ENCODE results near the gene IL11.

The IL11 gene

DNA sequence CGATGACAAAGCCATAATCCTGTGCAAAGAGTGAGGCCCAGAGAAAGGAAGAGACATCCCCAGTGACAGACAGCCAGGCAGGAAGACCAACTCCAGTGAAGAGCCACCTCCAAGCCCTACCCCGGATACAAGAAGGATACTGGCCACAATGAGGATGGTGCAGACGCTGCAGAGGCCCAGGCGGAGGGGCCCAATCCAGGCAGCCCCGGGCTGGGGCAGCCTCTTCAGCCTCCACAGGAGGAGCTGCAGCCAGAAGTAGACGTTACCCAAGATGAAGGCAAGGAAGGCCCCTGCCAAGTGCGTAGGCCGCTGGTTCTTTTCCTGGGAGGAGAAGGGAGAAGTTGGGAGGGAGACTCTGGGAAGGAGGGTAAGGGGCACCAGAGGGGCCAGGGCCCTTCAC, 53.6 kb downstream of the IL11 start:
- DNase-seq (ENCODE audit: extremely low spot score), result no peak
- ChIA-PET CTCF (interaction anchor here (1.5 to 7.7 kb wide), 3 partner anchors 10 to 15 kb away, joined by 4 to 42 read pairs (median 9); no protein-coding TSS in a partner anchor), POLR2A (no interaction called here)
- TF ChIP-seq, protein P1, sequence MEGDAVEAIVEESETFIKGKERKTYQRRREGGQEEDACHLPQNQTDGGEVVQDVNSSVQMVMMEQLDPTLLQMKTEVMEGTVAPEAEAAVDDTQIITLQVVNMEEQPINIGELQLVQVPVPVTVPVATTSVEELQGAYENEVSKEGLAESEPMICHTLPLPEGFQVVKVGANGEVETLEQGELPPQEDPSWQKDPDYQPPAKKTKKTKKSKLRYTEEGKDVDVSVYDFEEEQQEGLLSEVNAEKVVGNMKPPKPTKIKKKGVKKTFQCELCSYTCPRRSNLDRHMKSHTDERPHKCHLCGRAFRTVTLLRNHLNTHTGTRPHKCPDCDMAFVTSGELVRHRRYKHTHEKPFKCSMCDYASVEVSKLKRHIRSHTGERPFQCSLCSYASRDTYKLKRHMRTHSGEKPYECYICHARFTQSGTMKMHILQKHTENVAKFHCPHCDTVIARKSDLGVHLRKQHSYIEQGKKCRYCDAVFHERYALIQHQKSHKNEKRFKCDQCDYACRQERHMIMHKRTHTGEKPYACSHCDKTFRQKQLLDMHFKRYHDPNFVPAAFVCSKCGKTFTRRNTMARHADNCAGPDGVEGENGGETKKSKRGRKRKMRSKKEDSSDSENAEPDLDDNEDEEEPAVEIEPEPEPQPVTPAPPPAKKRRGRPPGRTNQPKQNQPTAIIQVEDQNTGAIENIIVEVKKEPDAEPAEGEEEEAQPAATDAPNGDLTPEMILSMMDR (IDR thresholded peaks at IDR 0.05; ENCODE audit: control extremely low read depth, extremely low read depth, low read depth, missing control alignments), result no peak

DNA sequence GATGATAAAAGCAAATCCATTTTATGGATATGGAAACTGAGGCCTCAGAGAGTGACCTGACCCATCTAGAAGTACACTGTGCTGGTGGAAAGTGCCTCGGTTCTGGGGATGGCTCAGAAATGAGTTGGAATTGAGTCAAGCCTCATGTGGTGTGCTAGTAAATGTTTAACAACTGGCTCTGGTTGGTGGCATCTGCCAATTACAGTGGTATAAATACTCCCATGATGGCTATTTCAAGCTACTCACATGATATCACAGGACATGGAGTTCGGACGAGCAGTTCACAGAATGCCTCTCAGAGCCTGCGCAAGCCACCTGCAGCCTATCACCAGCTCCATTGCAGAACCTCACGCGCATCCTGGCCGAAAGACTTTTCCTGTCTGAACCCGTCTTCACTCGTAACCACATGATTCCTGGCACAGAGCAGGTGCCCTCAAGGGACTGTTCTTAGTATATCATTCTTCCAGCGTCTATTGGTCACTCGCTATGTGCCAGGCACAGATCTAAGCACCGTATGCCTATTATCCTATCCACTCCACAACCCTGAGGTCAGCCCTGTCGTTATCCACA, 54.2 kb downstream of the IL11 start:
- TF ChIP-seq, protein P1 (IDR thresholded peaks at IDR 0.05; ENCODE audit: control extremely low read depth, extremely low read depth, low read depth, missing control alignments), result no peak
- POLR2A ChIA-PET, result no interaction called here
- DNase-seq (ENCODE audit: extremely low spot score), result no peak
- CTCF ChIA-PET, result interaction anchor here (1.5 to 7.7 kb wide), 2 partner anchors 10 to 14 kb away, joined by 4 to 42 read pairs; no protein-coding TSS in a partner anchor

DNA sequence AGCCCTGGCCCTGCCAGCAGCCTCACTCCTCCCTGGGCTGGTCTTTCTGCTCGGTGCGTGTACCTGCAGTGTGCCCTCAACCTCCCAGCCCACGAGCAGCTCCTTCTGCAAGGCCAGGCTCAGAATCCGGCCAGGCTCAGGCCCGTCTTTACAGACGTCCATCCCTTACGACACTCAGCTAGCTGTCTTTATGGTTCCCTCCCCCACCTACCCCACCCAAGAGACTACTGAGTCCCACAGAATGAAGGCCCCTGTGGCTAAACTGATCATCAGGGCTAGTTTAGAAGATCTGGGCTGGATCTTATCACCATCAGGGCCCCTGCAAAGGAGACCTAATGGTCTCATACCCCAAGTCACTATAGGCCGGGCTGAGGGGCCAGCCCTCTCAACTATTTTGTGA, 55.9 kb downstream of the IL11 start:
- DNase-seq (ENCODE audit: extremely low spot score), result no peak
- TF ChIP-seq, protein P1 (IDR thresholded peaks at IDR 0.05; ENCODE audit: control extremely low read depth, extremely low read depth, low read depth, missing control alignments), result no peak
- CTCF ChIA-PET, result interaction anchor here (7.7 kb wide), 1 partner anchor 12 kb away, joined by 42 read pairs; no protein-coding TSS in a partner anchor
- POLR2A ChIA-PET, result no interaction called here
